HepG2 (cell line): ENCODE results near the gene LMOD2. TPM values are rescaled to one million over a fixed set of nuclear protein-coding genes. Genes with fewer than 3 reads are reported as not detected.

Source experiments
- ATAC-seq: fragments of 200-7000 bp; cut with Tn5 transposase; 3 replicates; pipeline ENCODE4 v1.9.1; 2020; ENCODE audit warnings: mild to moderate bottlenecking, moderate library complexity
- BruUV-seq: library from RNA; stranded (reverse); fragments of 400-500 nt; replicated peaks from 2 replicates; lab custom pipeline; 2021; lab: Mats Ljungman, UMichigan
- CTCF ChIA-PET: fragments of 300-600 bp; formaldehyde crosslinking; extraction: SDS; loops from one replicate; lab custom pipeline; 2021; ENCODE audit warnings: low total read pairs, inconsistent platforms, low intra/inter-chr PET ratio; lab: Yijun Ruan, JAX
- POLR2A ChIA-PET: fragments of 350-600 bp; sonication (Branson Sonifier 250); formaldehyde crosslinking; loops from one replicate; lab custom pipeline; 2020; ENCODE audit warnings: antibody characterized with exemption, inconsistent platforms; lab: Yijun Ruan, JAX
- DNase-seq: peaks from one replicate; pipeline ENCODE4 v3.0.0-alpha.2; 2015; ENCODE audit warnings: low spot score
- FAIRE-seq: peaks from 3 replicates; lab custom pipeline; 2011; peaks lifted over from hg19 to GRCh38; lab: Jason Lieb, UNC
- H2AFZ ChIP-seq: one replicate; pipeline ENCODE4 v1.6.1; 2011; ENCODE audit warnings: low read length, inconsistent platforms
- H3K27ac ChIP-seq: fragments of 300-600 bp; 3 replicates; pipeline ENCODE4 v1.8.0; 2011; ENCODE audit warnings: mixed run types, mild to moderate bottlenecking, mixed read lengths, low read length, inconsistent platforms; ENCODE audit not compliant: insufficient read depth; ENCODE audit errors: extremely low read length
- H3K27me3 ChIP-seq, 2 experiments: fragments of 200-600 bp in 1 of 2; 2 replicates in 1 of 2; 3 replicates in 1 of 2; pipeline versions ENCODE4 v1.6.0 to v1.8.0; 2011; ENCODE audit warnings: low read length in 2 of 2, mild to moderate bottlenecking in 2 of 2, moderate library complexity in 2 of 2, inconsistent platforms in 1 of 2; ENCODE audit not compliant: insufficient read depth in 2 of 2, control insufficient read depth in 1 of 2
- H3K36me3 ChIP-seq, 2 experiments: fragments of 200-600 bp in 1 of 2; replicated peaks in 1 of 2; 2 replicates in 1 of 2; 3 replicates in 1 of 2; pipeline versions ENCODE4 v1.5.1 to v1.8.0; 2011; ENCODE audit warnings: low read length in 2 of 2, inconsistent platforms in 1 of 2; ENCODE audit not compliant: insufficient read depth in 2 of 2, control insufficient read depth in 1 of 2
- H3K4me1 ChIP-seq: 2 replicates; pipeline ENCODE4 v1.5.1; 2012; ENCODE audit warnings: low read length, inconsistent platforms; ENCODE audit not compliant: insufficient read depth
- H3K4me2 ChIP-seq: 2 replicates; pipeline ENCODE4 v1.6.0; 2011; ENCODE audit warnings: low read depth, low read length, inconsistent platforms
- H3K4me3 ChIP-seq, 3 experiments: fragments of 200-600 bp in 1 of 3; sonication (generic), shearing (Covaris generic) in 1 of 3; replicated peaks in 1 of 3; 2 replicates each; pipeline ENCODE4 v1.5.1; 2011 to 2016; ENCODE audit warnings: low read length in 3 of 3, inconsistent platforms in 2 of 3, low read depth in 2 of 3, mild to moderate bottlenecking in 2 of 3, control low read depth in 1 of 3, mixed read lengths in 1 of 3; ENCODE audit not compliant: insufficient read depth in 1 of 3
- H3K79me2 ChIP-seq: one replicate; pipeline ENCODE4 v1.6.1; 2011; ENCODE audit warnings: low read length, inconsistent platforms; ENCODE audit not compliant: insufficient read depth
- H3K9ac ChIP-seq: 2 replicates; pipeline ENCODE4 v1.6.0; 2011; ENCODE audit warnings: mild to moderate bottlenecking, low read depth, low read length, inconsistent platforms; ENCODE audit not compliant: insufficient read depth
- H3K9me3 ChIP-seq: 2 replicates; pipeline ENCODE4 v1.5.1; 2012; ENCODE audit warnings: mild to moderate bottlenecking, low read length
- H4K20me1 ChIP-seq: 2 replicates; pipeline ENCODE4 v1.6.0; 2011; ENCODE audit warnings: inconsistent platforms, mild to moderate bottlenecking, low read length, moderate library complexity; ENCODE audit not compliant: insufficient read depth
- ATF7 ChIP-seq, 2 experiments: fragments of 450-650 bp in 1 of 2; sonication (generic) in 1 of 2; formaldehyde crosslinking in 1 of 2; IDR thresholded peaks; 2 replicates each; pipeline versions ENCODE4 v1.4.0 to v1.6.1; 2016 to 2020; ENCODE audit warnings: antibody characterized with exemption in 1 of 2, mild to moderate bottlenecking in 1 of 2, missing genetic modification reagents in 1 of 2
- CEBPB ChIP-seq: IDR thresholded peaks from 2 replicates; pipeline ENCODE4 v1.6.1; 2011; ENCODE audit warnings: low read depth, low read length, improper control_type of control experiment, borderline replicate concordance
- CEBPG ChIP-seq: IDR thresholded peaks from 2 replicates; pipeline ENCODE4 v1.6.1; 2016
- DMTF1 ChIP-seq: sonication (generic); formaldehyde crosslinking; IDR thresholded peaks from 2 replicates; pipeline ENCODE4 v1.4.0; 2020; ENCODE audit warnings: mild to moderate bottlenecking, missing genetic modification reagents
- EP300 ChIP-seq, 3 experiments: sonication (generic) in 1 of 3; formaldehyde crosslinking in 1 of 3; IDR thresholded peaks; 2 replicates each; pipeline versions ENCODE4 v1.5.1 to v1.6.1; 2011 to 2020; ENCODE audit warnings: low read depth in 2 of 3, low read length in 2 of 3, borderline replicate concordance in 1 of 3, improper control_type of control experiment in 1 of 3, mild to moderate bottlenecking in 1 of 3, missing genetic modification reagents in 1 of 3, moderate library complexity in 1 of 3
- FOSL2 ChIP-seq: sonication (generic); formaldehyde crosslinking; IDR thresholded peaks from 2 replicates; pipeline ENCODE4 v1.4.0; 2020; ENCODE audit warnings: missing genetic modification reagents
- FOXK1 ChIP-seq: sonication (generic); formaldehyde crosslinking; IDR thresholded peaks from 2 replicates; pipeline ENCODE4 v1.4.0; 2020; ENCODE audit warnings: low read depth, missing genetic modification reagents, borderline replicate concordance
- FOXP1 ChIP-seq, 2 experiments: fragments of 450-650 bp in 1 of 2; IDR thresholded peaks; 2 replicates each; pipeline ENCODE4 v1.6.1; 2017 to 2018; ENCODE audit warnings: antibody characterized with exemption in 1 of 2
- GATAD2A ChIP-seq: IDR thresholded peaks from 2 replicates; pipeline ENCODE4 v1.6.1; 2016
- HDAC1 ChIP-seq: sonication (generic); formaldehyde crosslinking; IDR thresholded peaks from 2 replicates; pipeline ENCODE4 v1.5.1; 2020; ENCODE audit warnings: mild to moderate bottlenecking, missing genetic modification reagents
- KMT2B ChIP-seq: IDR thresholded peaks from 2 replicates; pipeline ENCODE4 v1.6.1; 2016; ENCODE audit warnings: missing genetic modification reagents, missing compliant biosample characterization
- SAP130 ChIP-seq: IDR thresholded peaks from 2 replicates; pipeline ENCODE4 v1.6.1; 2016; ENCODE audit warnings: low read depth
- ZBTB46 ChIP-seq: sonication (generic); formaldehyde crosslinking; IDR thresholded peaks from 2 replicates; pipeline ENCODE4 v1.4.0; 2020; ENCODE audit warnings: mild to moderate bottlenecking, missing genetic modification reagents, borderline replicate concordance
- ZNF12 ChIP-seq: sonication (generic); formaldehyde crosslinking; IDR thresholded peaks from 2 replicates; pipeline ENCODE4 v1.5.0; 2020; ENCODE audit warnings: missing genetic modification reagents
- ZNF350 ChIP-seq: sonication (generic); formaldehyde crosslinking; IDR thresholded peaks from 2 replicates; pipeline ENCODE4 v1.4.0; 2020; ENCODE audit warnings: mild to moderate bottlenecking, low read depth, missing genetic modification reagents, borderline replicate concordance
- ZNF597 ChIP-seq: sonication (generic); formaldehyde crosslinking; IDR thresholded peaks from 2 replicates; pipeline ENCODE4 v1.5.0; 2020; ENCODE audit warnings: missing genetic modification reagents
- WGBS: methylation state at CpG from one replicate; pipeline ENCODE4 v1.1.6; 2017; ENCODE audit warnings: low lambda C conversion rate; 5-methylcytosine and 5-hydroxymethylcytosine counted together
- in situ Hi-C: cut with HindIII; loops from 2 replicates; pipeline ENCODE4 v1.10.0; 2017; ENCODE audit warnings: low pct_unique_long_range_greater_than_20kb; ENCODE audit not compliant: extremely low pct_ligation_motif_present
- intact Hi-C: fragments of 100-400 bp; cut with micrococcal nuclease; formaldehyde crosslinking; loops from one replicate; pipeline ENCODE4 v1.10.0; 2022; ENCODE audit not compliant: unreplicated experiment
- polyA plus RNA-seq, 8 experiments: library from polyadenylated mRNA; depleted of rRNA in 3 of 8; stranded (reverse) in 7 of 8; unstranded in 1 of 8; fragments of >200 nt; fragmentation: Illumina TruSeq in 4 of 8; extraction: Trizol in 4 of 8; gene quantifications; 2 replicates each; pipeline versions ENCODE4 v1.2.1 to v1.2.3, GENCODE V29; 2011 to 2016; ENCODE audit warnings: low read depth in 4 of 8, missing spikeins in 1 of 8, mixed read lengths in 1 of 8; ENCODE audit not compliant: insufficient read depth in 1 of 8
- total RNA-seq, 5 experiments: library from RNA; depleted of rRNA; stranded (reverse); fragments of >200 nt; fragmentation: Illumina TruSeq; extraction: Trizol; gene quantifications; 2 replicates each; pipeline ENCODE4 v1.2.3, GENCODE V29; 2016; ENCODE audit warnings: low read depth in 1 of 5

Gene LMOD2
- total and polyA plus RNA-seq, 2 of the 13 experiments (the other 11 are each of a cell fraction or from before 2014, with no cell fraction given): not detected

GRCh38 chr7:123622660-123623386, 32.8 kb upstream of the LMOD2 start:
- FAIRE-seq (no peak), DNase-seq (peak; percentile 64), ATAC-seq (peak; percentile 90)
- in situ Hi-C loops: no loop called here
- CTCF ChIA-PET: no interaction called here
- POLR2A ChIA-PET: interaction anchor here (1.1 kb wide), 1 partner anchor 1384 kb away, joined by 3 read pairs; no protein-coding TSS in a partner anchor
- Histone ChIP-seq H2AFZ (no peak overlapping the region), H3K79me2 (no peaks in the 10 kb centered on the region), H3K4me1 (no peaks in the 10 kb centered on the region), H3K27ac (no peak overlapping the region), H3K4me3 (no peak overlapping the region), H3K4me2 (no peak overlapping the region), H3K27me3 (no peaks in the 10 kb centered on the region), H4K20me1 (no peaks in the 10 kb centered on the region), H3K36me3 (no peaks in the 10 kb centered on the region), H3K9ac (no peak overlapping the region), H3K9me3 (no peaks in the 10 kb centered on the region)
- intact Hi-C loops: loop anchor here (10.0 kb wide), 1 partner anchor 128 kb away; no protein-coding TSS in a partner anchor
- no TSS peak for BruUV-seq
- WGBS: 5% methylated on average over 5 of the region's 6 CpGs
- TF ChIP-seq KMT2B (CRISPR knock-in tag): no peak
- TF ChIP-seq ZNF12 (CRISPR knock-in tag): 0 out of 2 replicates have a peak, but pooled peaks have one; percentile 12
- TF ChIP-seq CEBPB: peak; percentile 93
- no peak for TF ChIP-seq HDAC1
- TF ChIP-seq EP300 (IDR thresholded peaks at IDR 0.05; ENCODE audit: low read depth in 2 of 2, low read length in 2 of 2): 0 out of 4 replicates have a peak, but pooled peaks of 1 of the 2 experiments have one; percentile 20
- no peak for TF ChIP-seq EP300 (CRISPR knock-in tag; IDR thresholded peaks at IDR 0.05; ENCODE audit: borderline replicate concordance)
- no peak for TF ChIP-seq ATF7 (IDR thresholded peaks at IDR 0.05)
- TF ChIP-seq ATF7 (CRISPR knock-in tag; IDR thresholded peaks at IDR 0.05): no peak
- no peak for TF ChIP-seq ZNF597 (CRISPR knock-in tag)
- no peak for TF ChIP-seq ZBTB46
- TF ChIP-seq FOXK1: peak; percentile 26; the same call in 1 of the 2 replicates
- 0 out of 2 replicates have a peak, but pooled peaks have one; percentile 17 for TF ChIP-seq FOSL2 (CRISPR knock-in tag)
- no peak for TF ChIP-seq DMTF1
- no peak for TF ChIP-seq FOXP1 (IDR thresholded peaks at IDR 0.05)
- peak; percentile 63; the same call in 1 of the 2 replicates for TF ChIP-seq FOXP1 (CRISPR knock-in tag; IDR thresholded peaks at IDR 0.05)
- no peak for TF ChIP-seq ZNF350 (CRISPR knock-in tag)
- peak; percentile 63 for TF ChIP-seq CEBPG (CRISPR knock-in tag)
- TF ChIP-seq GATAD2A (CRISPR knock-in tag): peak; percentile 56; the same call in 1 of the 2 replicates
- 0 out of 2 replicates have a peak, but pooled peaks have one; percentile 26 for TF ChIP-seq SAP130
